H9 (cell line): Measurements from ENCODE around the gene KRCC1. TPM values are rescaled to one million over a fixed set of nuclear protein-coding genes. Genes with fewer than 3 reads are reported as not detected.

ENCODE experiments used
- DNase-seq: peaks from one replicate; pipeline ENCODE4 v3.0.0-alpha.2; 2017
- H2AFZ ChIP-seq: one replicate; pipeline ENCODE4 v1.6.1; 2013; ENCODE audit warnings: mild to moderate bottlenecking, low read length, control low read depth, moderate library complexity
- H2AK5ac ChIP-seq: 2 replicates; pipeline ENCODE4 v1.6.1; 2013; ENCODE audit warnings: low read length, control low read depth, mixed read lengths; ENCODE audit not compliant: insufficient read length
- H2BK120ac ChIP-seq: one replicate; pipeline ENCODE4 v1.6.1; 2013; ENCODE audit warnings: low read depth, mild to moderate bottlenecking, low read length, control low read depth, inconsistent platforms; ENCODE audit not compliant: poor library complexity, severe bottlenecking
- H2BK12ac ChIP-seq: 2 replicates; pipeline ENCODE4 v1.6.1; 2013; ENCODE audit warnings: low read length, control low read depth, mixed read lengths, low read depth; ENCODE audit not compliant: insufficient read length
- H2BK15ac ChIP-seq: 2 replicates; pipeline ENCODE4 v1.6.1; 2013; ENCODE audit warnings: low read depth, low read length, control low read depth
- H2BK20ac ChIP-seq: one replicate; pipeline ENCODE4 v1.6.1; 2013; ENCODE audit warnings: low read depth, mild to moderate bottlenecking, low read length, control low read depth, inconsistent platforms; ENCODE audit not compliant: poor library complexity, severe bottlenecking
- H2BK5ac ChIP-seq: 2 replicates; pipeline ENCODE4 v1.6.1; 2013; ENCODE audit warnings: low read length, control low read depth, mixed read lengths; ENCODE audit not compliant: insufficient read length
- H3K14ac ChIP-seq: 2 replicates; pipeline ENCODE4 v1.6.1; 2013; ENCODE audit warnings: low read length, control low read depth; ENCODE audit not compliant: insufficient read depth
- H3K18ac ChIP-seq: 2 replicates; pipeline ENCODE4 v1.6.1; 2013; ENCODE audit warnings: low read depth, mild to moderate bottlenecking, mixed read lengths, low read length, control low read depth; ENCODE audit not compliant: insufficient read length
- H3K23ac ChIP-seq: 2 replicates; pipeline ENCODE4 v1.6.1; 2013; ENCODE audit warnings: low read length, control low read depth, mixed read lengths, low read depth; ENCODE audit not compliant: insufficient read length
- H3K23me2 ChIP-seq: 2 replicates; pipeline ENCODE4 v1.6.1; 2013; ENCODE audit warnings: low read depth, mild to moderate bottlenecking, mixed read lengths, low read length, control low read depth; ENCODE audit not compliant: insufficient read length, poor library complexity, severe bottlenecking
- H3K27ac ChIP-seq: 2 replicates; pipeline ENCODE4 v1.5.1; 2013; ENCODE audit warnings: low read length, control low read depth, mixed read lengths, low read depth; ENCODE audit not compliant: insufficient read length
- H3K27me3 ChIP-seq: 2 replicates; pipeline ENCODE4 v1.6.1; 2013; ENCODE audit warnings: low read length, control low read depth, inconsistent platforms; ENCODE audit not compliant: insufficient read depth
- H3K4ac ChIP-seq: 2 replicates; pipeline ENCODE4 v1.6.1; 2013; ENCODE audit warnings: low read depth, mild to moderate bottlenecking, control low read depth, inconsistent platforms, low read length, moderate library complexity
- H3K4me1 ChIP-seq: 2 replicates; pipeline ENCODE4 v1.6.1; 2013; ENCODE audit warnings: low read length, control low read depth, inconsistent platforms; ENCODE audit not compliant: insufficient read depth
- H3K4me2 ChIP-seq: 2 replicates; pipeline ENCODE4 v1.6.1; 2013; ENCODE audit warnings: low read length, control low read depth, mixed read lengths; ENCODE audit not compliant: insufficient read length, insufficient read depth
- H3K56ac ChIP-seq: 2 replicates; pipeline ENCODE4 v1.6.1; 2013; ENCODE audit warnings: low read depth, mild to moderate bottlenecking, mixed read lengths, low read length, control low read depth; ENCODE audit not compliant: insufficient read length
- H3K79me1 ChIP-seq: 2 replicates; pipeline ENCODE4 v1.6.1; 2013; ENCODE audit warnings: low read depth, mild to moderate bottlenecking, moderate library complexity, low read length, control low read depth, inconsistent platforms; ENCODE audit not compliant: insufficient read depth, poor library complexity, severe bottlenecking
- H3K79me2 ChIP-seq: 2 replicates; pipeline ENCODE4 v1.6.1; 2013; ENCODE audit warnings: low read length, control low read depth, inconsistent platforms; ENCODE audit not compliant: insufficient read depth
- H3K9ac ChIP-seq: 2 replicates; pipeline ENCODE4 v1.6.1; 2013; ENCODE audit warnings: low read length, control low read depth, mixed read lengths; ENCODE audit not compliant: insufficient read length; ENCODE audit errors: extremely low read depth
- H3K9me3 ChIP-seq: one replicate; pipeline ENCODE4 v1.6.1; 2013; ENCODE audit warnings: low read depth, low read length, inconsistent platforms; ENCODE audit not compliant: control insufficient read depth
- H3T11ph ChIP-seq: one replicate; pipeline ENCODE4 v1.6.1; 2013; ENCODE audit warnings: mild to moderate bottlenecking, low read length, control low read depth, inconsistent platforms
- H4K20me1 ChIP-seq: one replicate; pipeline ENCODE4 v1.6.1; 2013; ENCODE audit not compliant: control insufficient read depth, insufficient read length, insufficient read depth
- H4K5ac ChIP-seq: 2 replicates; pipeline ENCODE4 v1.6.1; 2013; ENCODE audit warnings: low read depth, mild to moderate bottlenecking, mixed read lengths, low read length, control low read depth; ENCODE audit not compliant: insufficient read length
- H4K8ac ChIP-seq: replicated peaks from 2 replicates; pipeline ENCODE4 v1.6.1; 2013; ENCODE audit warnings: low read length, control low read depth, mixed read lengths, low read depth; ENCODE audit not compliant: insufficient read length
- H4K91ac ChIP-seq: 2 replicates; pipeline ENCODE4 v1.6.1; 2013; ENCODE audit warnings: low read depth, mild to moderate bottlenecking, moderate library complexity, mixed read lengths, low read length, control low read depth; ENCODE audit not compliant: insufficient read length
- H3K27ac Mint-ChIP-seq, 3 experiments: 2 replicates in 2 of 3; 3 replicates in 1 of 3; pipeline ENCODE4 v1.8.0; 2020 to 2021; ENCODE audit warnings: mixed read lengths in 3 of 3, mild to moderate bottlenecking in 1 of 3, moderate library complexity in 1 of 3
- H3K27me3 Mint-ChIP-seq: 2 replicates; pipeline ENCODE4 v1.8.0; 2021; ENCODE audit warnings: low read depth, mild to moderate bottlenecking, moderate library complexity, mixed read lengths
- H3K36me3 Mint-ChIP-seq, 3 experiments: 2 replicates in 2 of 3; 3 replicates in 1 of 3; pipeline ENCODE4 v1.8.0; 2020 to 2021; ENCODE audit warnings: low read depth in 3 of 3, mixed read lengths in 3 of 3; ENCODE audit not compliant: insufficient read depth in 1 of 3
- H3K4me1 Mint-ChIP-seq, 2 experiments: 2 replicates each; pipeline ENCODE4 v1.8.0; 2020; ENCODE audit warnings: mixed read lengths in 2 of 2
- H3K4me3 Mint-ChIP-seq, 2 experiments: 2 replicates in 1 of 2; 3 replicates in 1 of 2; pipeline ENCODE4 v1.8.0; 2020 to 2021; ENCODE audit warnings: mild to moderate bottlenecking in 2 of 2, mixed read lengths in 2 of 2, moderate library complexity in 1 of 2
- H3K9me3 Mint-ChIP-seq, 2 experiments: 2 replicates in 1 of 2; 3 replicates in 1 of 2; pipeline ENCODE4 v1.8.0; 2020; ENCODE audit warnings: mild to moderate bottlenecking in 2 of 2, mixed read lengths in 2 of 2, moderate library complexity in 1 of 2
- CTCF ChIP-seq: fragments of 200-600 bp; sonication (generic); conservative IDR thresholded peaks from 3 replicates; pipeline ENCODE4 v1.8.0; 2021; ENCODE audit warnings: antibody characterized with exemption, mild to moderate bottlenecking
- WGBS: extraction: QIAGEN DNeasy Blood & Tissue Kit; methylation state at CpG from one replicate; pipeline ENCODE4 v1.1.7; 2013; ENCODE audit warnings: missing lambda C conversion rate, low lambda C conversion rate, mixed read lengths; ENCODE audit not compliant: insufficient read length; ENCODE audit errors: extremely low coverage; 5-methylcytosine and 5-hydroxymethylcytosine counted together
- total RNA-seq: library from RNA; stranded (reverse); gene quantifications from 2 replicates; pipeline ENCODE4 v1.2.1, GENCODE V29; 2021

The KRCC1 gene
- total RNA-seq, 1 experiment from 2014 or later, result 8.2 TPM

GRCh38 chr2:88091943-88092342 is 36.4 kb upstream of the KRCC1 start:
- no peak overlapping the region for H3K27ac ChIP-seq
- H2BK120ac ChIP-seq, result no peak overlapping the region
- no peak overlapping the region for H3K56ac ChIP-seq
- H3K14ac ChIP-seq, result no peak overlapping the region; the same call in 1 of the 2 replicates
- no peak overlapping the region for H2BK12ac ChIP-seq
- no peak overlapping the region for H2BK15ac ChIP-seq
- no peak overlapping the region for H4K8ac ChIP-seq
- no peak for TF ChIP-seq CTCF
- Mint-ChIP-seq H3K27me3 (no peaks in the 10 kb centered on the region), H3K4me1 (peaks cover 8 to 16% of the 10 kb centered on the region in 2 experiments), H3K36me3 (no peaks in the 10 kb centered on the region), H3K9me3 (no peaks in the 10 kb centered on the region), H3K27ac (no peak overlapping the region), H3K4me3 (no peak overlapping the region)
- no peak overlapping the region for H4K91ac ChIP-seq
- H4K20me1 ChIP-seq, result no peaks in the 10 kb centered on the region
- DNase-seq, result no peak
- no peak overlapping the region for H2AFZ ChIP-seq
- WGBS, result no CpG with 5 or more reads among the region's 3 CpGs
- H3T11ph ChIP-seq, result no peak overlapping the region
- no peak overlapping the region for H2AK5ac ChIP-seq
- H3K18ac ChIP-seq, result no peak overlapping the region
- H3K9ac ChIP-seq, result no peak overlapping the region
- H3K79me2 ChIP-seq, result no peaks in the 10 kb centered on the region
- no peaks in the 10 kb centered on the region for H3K9me3 ChIP-seq
- no peak overlapping the region for H3K4me2 ChIP-seq
- no peaks in the 10 kb centered on the region for H3K23me2 ChIP-seq
- H4K5ac ChIP-seq, result no peak overlapping the region
- H2BK5ac ChIP-seq, result no peak overlapping the region
- no peak overlapping the region for H3K23ac ChIP-seq
- H2BK20ac ChIP-seq, result no peak overlapping the region
- no peaks in the 10 kb centered on the region for H3K4me1 ChIP-seq
- no peak overlapping the region for H3K4ac ChIP-seq
- no peaks in the 10 kb centered on the region for H3K27me3 ChIP-seq
- H3K79me1 ChIP-seq, result no peaks in the 10 kb centered on the region
